ENCODE data around the gene PARD3B.

The PARD3B gene

GRCh38 chr2:205605638-205606304, 1060.5 kb downstream of the PARD3B start:
- DNase-seq (ENCODE audit: low read depth in 2 of 2): no peak

- no peak for DNase-seq (ENCODE audit: low read depth in 2 of 2)
These were observed 1061.9 kb downstream of the PARD3B start for GRCh38 chr2:205607146-205607545.

GRCh38 chr2:205609113-205609512, 1063.8 kb downstream of the PARD3B start:
- no peak for DNase-seq (ENCODE audit: low read depth in 2 of 2)

GRCh38 chr2:205610437-205610836, 1065.2 kb downstream of the PARD3B start:
- no peak for DNase-seq (ENCODE audit: low read depth in 2 of 2)

- peak; percentile 42 to 60 for DNase-seq (ENCODE audit: low read depth in 2 of 2)
These were observed 1067.4 kb downstream of the PARD3B start for GRCh38 chr2:205612636-205613035.

GRCh38 chr2:205613970-205614559, 1068.8 kb downstream of the PARD3B start:
- no peak for DNase-seq (ENCODE audit: low read depth in 2 of 2)

- no peak for DNase-seq (ENCODE audit: low read depth in 2 of 2)
These were observed 1069.7 kb downstream of the PARD3B start for GRCh38 chr2:205614965-205615364.

GRCh38 chr2:205617905-205618304, 1072.6 kb downstream of the PARD3B start:
- DNase-seq (ENCODE audit: low read depth in 2 of 2): no peak

GRCh38 chr2:205619600-205619999, 1074.3 kb downstream of the PARD3B start:
- no peak for DNase-seq (ENCODE audit: low read depth in 2 of 2)

- DNase-seq (ENCODE audit: low read depth in 2 of 2): no peak
These were observed 1081.8 kb downstream of the PARD3B start for GRCh38 chr2:205627085-205627484.

- no peak for DNase-seq (ENCODE audit: low read depth in 2 of 2)
These were observed 1083.1 kb downstream of the PARD3B start for GRCh38 chr2:205628422-205628821.

- DNase-seq (ENCODE audit: low read depth in 2 of 2): no peak
These were observed 1084.0 kb downstream of the PARD3B start for GRCh38 chr2:205629091-205629776.

GRCh38 chr2:205633994-205634393, 1088.7 kb downstream of the PARD3B start:
- DNase-seq (ENCODE audit: low read depth in 2 of 2): no peak

- no peak for DNase-seq (ENCODE audit: low read depth in 2 of 2)
These were observed 1091.5 kb downstream of the PARD3B start for GRCh38 chr2:205636549-205637319.

- DNase-seq (ENCODE audit: low read depth in 2 of 2): no peak
These were observed 1092.0 kb downstream of the PARD3B start for GRCh38 chr2:205637320-205637602.

- no peak for DNase-seq (ENCODE audit: low read depth in 2 of 2)
These were observed 1092.7 kb downstream of the PARD3B start for GRCh38 chr2:205637779-205638503.

- no peak for DNase-seq (ENCODE audit: low read depth in 2 of 2)
These were observed 1095.4 kb downstream of the PARD3B start for GRCh38 chr2:205640716-205641115.

- DNase-seq (ENCODE audit: low read depth in 2 of 2): no peak
These were observed 1097.5 kb downstream of the PARD3B start for GRCh38 chr2:205642599-205643356.

- DNase-seq (ENCODE audit: low read depth in 2 of 2): no peak
These were observed 1098.2 kb downstream of the PARD3B start for GRCh38 chr2:205643391-205643885.

- no peak for DNase-seq (ENCODE audit: low read depth in 2 of 2)
These were observed 1098.7 kb downstream of the PARD3B start for GRCh38 chr2:205644018-205644417.

GRCh38 chr2:205646680-205647079, 1101.4 kb downstream of the PARD3B start:
- DNase-seq (ENCODE audit: low read depth in 2 of 2): no peak
